Thyroid gland (tissue), 4 donors: ENCODE data around the gene PHLDB3. TPM values are rescaled to one million over a fixed set of nuclear protein-coding genes. Genes with fewer than 3 reads are reported as not detected.

Experiments used
- DNase-seq, 2 donors: peaks; one replicate each; pipeline ENCODE4 v3.0.0-alpha.2; 2019
- H3K27ac ChIP-seq, 3 donors: fragments of 200-600 bp; sonication (generic); 1 replicate in 2 of 3; 2 replicates in 1 of 3; pipeline ENCODE4 v1.5.1; 2016 to 2019; ENCODE audit warnings: mild to moderate bottlenecking in 1 of 3, moderate library complexity in 1 of 3
- H3K27me3 ChIP-seq: fragments of 200-600 bp; sonication (generic); one replicate; pipeline ENCODE4 v1.5.1; 2019
- H3K36me3 ChIP-seq, 2 donors: fragments of 200-600 bp; sonication (generic); one replicate each; pipeline ENCODE4 v1.5.1; 2016 to 2019
- H3K4me1 ChIP-seq, 2 donors: fragments of 200-600 bp; sonication (generic); one replicate each; pipeline ENCODE4 v1.5.1; 2017 to 2019
- H3K4me3 ChIP-seq, 3 donors: fragments of 200-600 bp; sonication (generic); replicated peaks in 1 of 3; 1 replicate in 2 of 3; 2 replicates in 1 of 3; pipeline ENCODE4 v1.5.1; 2016; ENCODE audit warnings: mild to moderate bottlenecking in 1 of 3
- H3K9me3 ChIP-seq: fragments of 200-600 bp; sonication (generic); one replicate; pipeline ENCODE4 v1.5.1; 2017
- POLR2A ChIP-seq, 2 donors: fragments of 450-650 bp; IDR thresholded peaks; one replicate each; pipeline ENCODE4 v1.6.1; 2017; ENCODE audit warnings: antibody characterized with exemption in 2 of 2, mild to moderate bottlenecking in 2 of 2, moderate library complexity in 1 of 2
- WGBS, 2 donors: methylation state at CpG; one replicate each; pipeline ENCODE4 v1.1.5; 2017; 5-methylcytosine and 5-hydroxymethylcytosine counted together
- intact Hi-C: fragments of 100-400 bp; cut with DNase I; formaldehyde crosslinking; loops from one replicate; pipeline ENCODE4 v1.15.1; 2023
- total RNA-seq, 4 donors: library from RNA; depleted of rRNA; stranded (reverse); fragments of >200 nt; gene quantifications; one replicate each; pipeline ENCODE4 v1.2.3, GENCODE V29; 2016
- TF ChIP-seq, protein P1 (sequence below), 6 experiments: fragments of 200-600 bp in 3 of 6; fragments of 450-650 bp in 3 of 6; sonication (generic) in 3 of 6; IDR thresholded peaks; one replicate each; pipeline ENCODE4 v1.5.1; 2016 to 2019; ENCODE audit warnings: antibody characterized with exemption in 6 of 6, mild to moderate bottlenecking in 2 of 6, inconsistent platforms in 1 of 6, moderate library complexity in 1 of 6

The PHLDB3 gene
- total RNA-seq, 4 donors from 2014 or later = 4.4 to 19.6 (median 7.4) TPM

DNA sequence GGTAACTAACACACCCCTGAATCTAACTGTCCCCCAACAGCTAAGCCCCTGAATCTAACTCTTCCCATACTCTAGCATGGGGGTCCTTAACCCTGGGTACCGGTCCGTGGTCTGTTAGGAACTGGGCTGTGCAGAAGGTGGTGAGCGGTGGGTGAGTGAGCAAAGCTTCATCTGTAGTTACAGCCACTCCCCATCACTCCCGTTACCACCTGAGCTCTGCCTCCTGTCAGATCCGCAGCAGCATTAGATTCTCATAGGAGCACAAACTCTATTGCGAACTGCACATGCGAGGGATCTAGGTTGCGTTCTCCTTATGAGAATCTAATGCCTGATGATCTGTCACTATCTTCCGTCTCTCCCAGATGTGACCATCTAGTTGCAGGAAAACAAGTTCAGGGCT is 6.2 kb upstream of the PHLDB3 start:
- intact Hi-C loops = no loop called here
- TF ChIP-seq, protein P1, sequence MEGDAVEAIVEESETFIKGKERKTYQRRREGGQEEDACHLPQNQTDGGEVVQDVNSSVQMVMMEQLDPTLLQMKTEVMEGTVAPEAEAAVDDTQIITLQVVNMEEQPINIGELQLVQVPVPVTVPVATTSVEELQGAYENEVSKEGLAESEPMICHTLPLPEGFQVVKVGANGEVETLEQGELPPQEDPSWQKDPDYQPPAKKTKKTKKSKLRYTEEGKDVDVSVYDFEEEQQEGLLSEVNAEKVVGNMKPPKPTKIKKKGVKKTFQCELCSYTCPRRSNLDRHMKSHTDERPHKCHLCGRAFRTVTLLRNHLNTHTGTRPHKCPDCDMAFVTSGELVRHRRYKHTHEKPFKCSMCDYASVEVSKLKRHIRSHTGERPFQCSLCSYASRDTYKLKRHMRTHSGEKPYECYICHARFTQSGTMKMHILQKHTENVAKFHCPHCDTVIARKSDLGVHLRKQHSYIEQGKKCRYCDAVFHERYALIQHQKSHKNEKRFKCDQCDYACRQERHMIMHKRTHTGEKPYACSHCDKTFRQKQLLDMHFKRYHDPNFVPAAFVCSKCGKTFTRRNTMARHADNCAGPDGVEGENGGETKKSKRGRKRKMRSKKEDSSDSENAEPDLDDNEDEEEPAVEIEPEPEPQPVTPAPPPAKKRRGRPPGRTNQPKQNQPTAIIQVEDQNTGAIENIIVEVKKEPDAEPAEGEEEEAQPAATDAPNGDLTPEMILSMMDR (IDR thresholded peaks at IDR 0.05) = no peak
- TF ChIP-seq POLR2A (IDR thresholded peaks at IDR 0.05) = no peak
- H3K4me3 ChIP-seq = no peak overlapping the region

DNA sequence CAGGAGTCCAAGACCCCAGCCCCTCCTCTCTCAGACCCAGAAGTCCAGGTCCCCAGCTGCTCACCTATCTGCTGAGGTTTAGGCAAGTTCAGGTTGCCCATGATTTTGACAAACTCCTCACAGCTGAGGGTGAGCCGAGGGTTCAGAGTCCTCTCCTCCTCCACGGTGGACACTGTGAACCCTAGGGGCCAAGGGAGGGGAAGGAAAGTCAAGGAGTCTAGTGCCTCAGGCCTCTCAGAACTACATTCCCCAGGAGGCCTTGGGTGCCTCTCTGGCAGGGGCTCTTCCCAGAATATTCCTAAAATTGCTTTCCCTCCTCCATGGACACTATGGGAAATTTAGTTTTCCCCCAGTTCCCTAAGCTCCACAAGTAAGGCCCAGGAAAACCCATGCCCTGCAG is 3.3 kb upstream of the PHLDB3 start:
- Histone ChIP-seq H3K27me3 (no peaks in the 10 kb centered on the region), H3K36me3 (peaks cover 0 to 4% of the 10 kb centered on the region in 2 donors), H3K27ac (no peak overlapping the region), H3K4me3 (no peak overlapping the region), H3K4me1 (peaks cover 7 to 21% of the 10 kb centered on the region in 2 donors), H3K9me3 (no peaks in the 10 kb centered on the region)
- DNase-seq = no peak
- no peak for TF ChIP-seq POLR2A (IDR thresholded peaks at IDR 0.05)
- TF ChIP-seq, protein P1 (IDR thresholded peaks at IDR 0.05) = no peak
- intact Hi-C loops = no loop called here
- WGBS, 2 donors = 100% methylated on average over 1 to 2 of the region's 2 CpGs

More for the DNA sequence above, 6.2 kb upstream of the PHLDB3 start:
- H3K36me3 ChIP-seq = peaks cover 0 to 4% of the 10 kb centered on the region in 2 donors
- H3K27me3 ChIP-seq = no peaks in the 10 kb centered on the region
- no peaks in the 10 kb centered on the region for H3K9me3 ChIP-seq
- no peak for DNase-seq
- WGBS, 2 donors = 98 to 99% methylated on average over 9 of the region's 9 CpGs
- H3K4me1 ChIP-seq = peaks cover 4 to 11% of the 10 kb centered on the region in 2 donors
- no peak overlapping the region for H3K27ac ChIP-seq

DNA sequence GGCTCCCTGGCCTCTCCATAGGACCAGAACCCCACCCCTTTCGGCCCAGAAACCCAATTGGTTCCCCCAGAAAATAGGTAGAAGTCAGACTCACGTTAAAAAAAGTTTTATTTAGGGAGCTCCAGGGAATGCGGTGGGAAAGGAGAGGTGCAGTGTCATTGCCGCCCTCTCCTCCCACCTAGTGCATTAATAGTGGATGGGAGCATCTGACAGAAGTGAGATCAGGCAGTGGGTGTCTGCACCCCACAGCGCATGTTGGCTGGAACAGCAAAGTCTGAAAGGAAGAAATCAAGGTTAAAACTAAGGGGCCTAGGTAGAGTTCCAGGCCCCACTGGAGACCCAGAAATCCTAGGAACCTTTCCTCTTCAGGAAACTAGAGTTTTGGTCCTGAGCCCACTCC is 2.1 kb upstream of the PHLDB3 start:
- no peak overlapping the region for H3K27ac ChIP-seq
- H3K27me3 ChIP-seq = no peaks in the 10 kb centered on the region
- no peaks in the 10 kb centered on the region for H3K9me3 ChIP-seq
- intact Hi-C loops = no loop called here
- no peak for DNase-seq
- 86 to 92% methylated on average over 5 of the region's 5 CpGs for WGBS, 2 donors
- TF ChIP-seq POLR2A (IDR thresholded peaks at IDR 0.05) = no peak
- TF ChIP-seq, protein P1 (IDR thresholded peaks at IDR 0.05) = no peak
- peaks cover 0 to 4% of the 10 kb centered on the region in 2 donors for H3K36me3 ChIP-seq
- H3K4me1 ChIP-seq = peaks cover 6 to 16% of the 10 kb centered on the region in 2 donors
- H3K4me3 ChIP-seq = no peak overlapping the region

DNA sequence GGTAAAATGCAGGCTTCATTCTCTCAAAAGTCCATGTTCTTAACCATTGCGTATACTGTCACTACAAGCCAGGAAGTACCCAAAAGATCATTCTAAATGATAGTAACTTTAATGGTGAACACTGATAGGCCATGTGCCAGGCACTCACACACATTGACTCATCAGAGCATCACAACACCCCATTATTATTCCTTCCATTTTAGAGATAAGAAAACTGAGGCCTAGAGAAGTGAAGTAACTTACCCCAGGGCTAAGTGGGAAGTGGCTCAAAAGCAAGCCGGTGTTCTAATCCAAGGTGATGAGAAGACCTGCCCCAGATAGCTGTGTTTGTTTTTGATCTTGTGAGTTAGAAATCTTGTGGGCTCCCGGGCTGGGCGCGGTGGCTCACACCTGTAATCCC is 1.4 kb upstream of the PHLDB3 start:
- Histone ChIP-seq H3K27ac (no peak overlapping the region), H3K4me1 (peaks cover 6 to 16% of the 10 kb centered on the region in 2 donors), H3K27me3 (no peaks in the 10 kb centered on the region), H3K9me3 (no peaks in the 10 kb centered on the region), H3K36me3 (peaks cover 0 to 3% of the 10 kb centered on the region in 2 donors), H3K4me3 (no peak overlapping the region)
- no peak for DNase-seq
- TF ChIP-seq, protein P1 (IDR thresholded peaks at IDR 0.05) = no peak
- WGBS, 2 donors = 94 to 98% methylated on average over 5 of the region's 5 CpGs
- intact Hi-C loops = no loop called here

DNA sequence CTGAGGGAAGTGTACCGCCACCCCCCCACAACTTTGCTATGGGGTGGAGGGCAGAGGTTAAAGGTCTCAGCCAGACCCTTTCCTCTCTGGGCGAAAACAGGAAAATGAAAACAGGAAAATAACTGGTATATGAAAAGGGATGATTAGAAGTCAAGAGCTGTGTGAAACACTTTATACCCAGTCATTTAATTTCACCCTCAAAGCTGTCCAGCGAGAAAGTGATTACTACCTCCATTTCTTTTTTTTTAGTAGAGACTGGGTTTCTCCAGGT is 575 bp upstream of the PHLDB3 start:
- H3K4me3 ChIP-seq = no peak overlapping the region

More for the DNA sequence above, 575 bp upstream of the PHLDB3 start:
- no peaks in the 10 kb centered on the region for H3K36me3 ChIP-seq
- no peak for TF ChIP-seq POLR2A (IDR thresholded peaks at IDR 0.05)
- TF ChIP-seq, protein P1 (IDR thresholded peaks at IDR 0.05) = no peak
- peak overlapping the region in 2 of 3 donors; percentile 45 to 78 for H3K27ac ChIP-seq
- intact Hi-C loops = no loop called here
- H3K4me1 ChIP-seq = peaks cover 6 to 16% of the 10 kb centered on the region in 2 donors
- H3K27me3 ChIP-seq = no peaks in the 10 kb centered on the region
- DNase-seq = no peak
- WGBS, 2 donors = 77 to 92% methylated on average over 3 of the region's 3 CpGs
- no peaks in the 10 kb centered on the region for H3K9me3 ChIP-seq
